ENCODE results near the gene RAB44.

DNA sequence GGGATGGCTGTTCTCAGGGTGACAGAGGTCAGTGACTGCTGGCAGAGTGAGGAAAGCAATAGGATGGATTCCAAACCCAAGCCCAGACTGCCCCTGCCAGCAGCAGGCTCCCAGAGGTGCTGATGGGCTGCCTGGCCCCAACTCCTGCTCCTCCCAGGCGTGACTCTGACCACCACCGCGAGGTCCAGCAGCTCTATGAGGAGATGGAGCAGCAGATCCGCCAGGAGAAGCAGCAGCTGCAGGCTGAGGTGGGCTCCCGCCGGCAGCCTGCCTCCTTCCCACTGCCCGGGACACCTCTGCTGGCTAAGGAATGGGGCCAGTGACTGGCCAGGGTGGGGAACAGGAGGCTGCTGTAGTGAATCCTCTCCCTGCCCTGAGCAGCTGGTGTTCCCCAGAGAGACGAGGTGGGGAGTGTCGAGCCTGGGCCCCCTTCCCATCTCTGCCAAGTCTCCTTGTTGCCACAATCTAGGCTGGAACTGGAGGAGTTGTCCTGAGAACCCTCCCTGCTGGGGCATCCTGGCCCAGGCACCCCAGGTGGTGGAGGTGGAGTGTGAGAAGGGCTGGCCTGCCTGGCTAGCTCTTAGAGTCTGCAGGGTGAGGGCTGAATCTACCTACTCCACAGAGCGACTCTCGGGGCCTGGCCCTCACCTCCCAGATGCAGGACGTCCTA, 20.4 kb downstream of the RAB44 start:
- TF ChIP-seq EP300 (IDR thresholded peaks at IDR 0.05) (no peak), CTCF (IDR thresholded peaks at IDR 0.05) (no peak), POLR2A (IDR thresholded peaks at IDR 0.05) (no peak)
